Ishikawa (cell line): Measurements from ENCODE around the gene SNCAIP.

ENCODE experiments used
- EP300 ChIP-seq: IDR thresholded peaks from 2 replicates; pipeline ENCODE4 v1.6.1; 2012; ENCODE audit warnings: borderline replicate concordance
- TEAD4 ChIP-seq: IDR thresholded peaks from 2 replicates; pipeline ENCODE4 v1.6.1; 2012
- YY1 ChIP-seq: IDR thresholded peaks from 2 replicates; pipeline ENCODE4 v1.6.1; 2012; ENCODE audit warnings: low read depth

DNA sequence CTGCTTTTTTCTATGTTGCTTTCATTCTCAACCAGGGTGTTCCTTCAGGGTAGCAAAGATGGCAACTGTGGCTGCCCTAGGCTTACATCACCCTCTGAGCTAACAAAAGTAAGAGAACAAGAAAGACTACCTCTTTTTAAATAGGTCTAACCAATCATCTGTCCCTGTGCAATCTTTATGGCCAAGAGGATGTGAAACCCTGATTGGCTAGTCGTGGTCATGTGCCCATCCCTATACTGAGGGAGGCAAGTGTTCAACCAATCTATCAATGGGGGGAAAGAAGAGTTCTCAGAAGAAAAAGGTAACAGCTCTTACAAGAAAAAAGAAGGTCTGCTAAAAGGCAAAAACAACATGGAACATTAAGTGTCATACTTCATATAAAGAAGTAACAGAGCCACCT is 11.7 kb upstream of the SNCAIP start:
- no peak for TF ChIP-seq TEAD4
- no peak for TF ChIP-seq YY1
- TF ChIP-seq EP300: no peak
